CD4-positive, alpha-beta T cell (primary cell): ENCODE results near the gene TLK1. TPM values are rescaled to one million over a fixed set of nuclear protein-coding genes. Genes with fewer than 3 reads are reported as not detected.

ENCODE experiments used
- ATAC-seq: fragments of 200-7000 bp; cut with Tn5 transposase; one replicate; pipeline ENCODE4 v1.10.0; 2022; ENCODE audit warnings: mild to moderate bottlenecking; ENCODE audit not compliant: poor library complexity
- CTCF ChIA-PET: fragments of 350-600 bp; sonication (Branson Sonifier 250); formaldehyde crosslinking; loops from one replicate; lab custom pipeline; 2021; ENCODE audit warnings: antibody characterized with exemption, inconsistent platforms; lab: Charles Lee
- POLR2A ChIA-PET: fragments of 350-600 bp; sonication (Branson Sonifier 250); formaldehyde crosslinking; loops from one replicate; lab custom pipeline; 2021; ENCODE audit warnings: antibody characterized with exemption, inconsistent platforms; lab: Charles Lee
- DNase-seq, 14 experiments: peaks; one replicate each; pipeline ENCODE4 v3.0.0-alpha.2; 2013 to 2020; ENCODE audit warnings: mixed read lengths in 2 of 14
- H3K27ac ChIP-seq, 2 donors: one replicate each; pipeline versions ENCODE4 v1.5.1 to v1.7.0; 2013; ENCODE audit warnings: low read length in 2 of 2, low read depth in 1 of 2, mild to moderate bottlenecking in 1 of 2
- H3K27me3 ChIP-seq, 2 experiments: 1 replicate in 1 of 2; 2 replicates in 1 of 2; pipeline versions ENCODE4 v1.6.1 to v1.7.0; 2013; ENCODE audit warnings: low read length in 2 of 2, control low read depth in 1 of 2, mild to moderate bottlenecking in 1 of 2, moderate library complexity in 1 of 2; ENCODE audit not compliant: insufficient read depth in 2 of 2, control insufficient read depth in 1 of 2
- H3K36me3 ChIP-seq: one replicate; pipeline ENCODE4 v1.6.1; 2013; ENCODE audit warnings: low read length, control low read depth; ENCODE audit not compliant: insufficient read depth
- H3K4me1 ChIP-seq: one replicate; pipeline ENCODE4 v1.6.1; 2013; ENCODE audit warnings: low read length, control low read depth; ENCODE audit not compliant: insufficient read depth
- H3K4me3 ChIP-seq: one replicate; pipeline ENCODE4 v1.5.1; 2013; ENCODE audit warnings: mild to moderate bottlenecking, low read length, moderate library complexity
- H3K9me3 ChIP-seq, 2 experiments: 1 replicate in 1 of 2; 2 replicates in 1 of 2; pipeline versions ENCODE4 v1.6.1 to v1.7.0; 2013; ENCODE audit warnings: low read length in 2 of 2, mild to moderate bottlenecking in 2 of 2, control low read depth in 1 of 2, moderate library complexity in 1 of 2; ENCODE audit not compliant: control insufficient read depth in 1 of 2, insufficient read depth in 1 of 2
- H3K27ac Mint-ChIP-seq: one replicate; pipeline ENCODE4 v1.8.0; 2020; ENCODE audit warnings: mixed read lengths
- H3K27me3 Mint-ChIP-seq: one replicate; pipeline ENCODE4 v1.8.0; 2021; ENCODE audit warnings: mixed read lengths
- H3K36me3 Mint-ChIP-seq: one replicate; pipeline ENCODE4 v1.8.0; 2021; ENCODE audit warnings: low read depth, mixed read lengths
- H3K4me1 Mint-ChIP-seq: one replicate; pipeline ENCODE4 v1.8.0; 2021; ENCODE audit warnings: low read depth, mixed read lengths
- H3K4me3 Mint-ChIP-seq: one replicate; pipeline ENCODE4 v1.8.0; 2020; ENCODE audit warnings: mild to moderate bottlenecking, mixed read lengths
- H3K9me3 Mint-ChIP-seq: one replicate; pipeline ENCODE4 v1.8.0; 2020; ENCODE audit warnings: mixed read lengths
- intact Hi-C, 2 experiments: fragments of 100-400 bp; cut with DNase I in 1 of 2; cut with micrococcal nuclease in 1 of 2; formaldehyde crosslinking; loops; one replicate each; pipeline versions ENCODE4 v1.15.1 to v1.9.0; 2023 to 2025; cut with DNase I, micrococcal nuclease
- total RNA-seq, 174 experiments: library from RNA in 2 of 174; stranded (reverse) in 2 of 174; gene quantifications; one replicate each; pipeline ENCODE4 v1.2.3 and lab custom pipeline; 2021 to 2026
- TF ChIP-seq, protein P1 (sequence below): fragments of 200-600 bp; IDR thresholded peaks from one replicate; pipeline ENCODE4 v1.8.0; 2022; ENCODE audit warnings: antibody characterized with exemption, mild to moderate bottlenecking

The TLK1 gene
- total RNA-seq, 2 experiments from 2014 or later = 135 to 138 TPM

DNA sequence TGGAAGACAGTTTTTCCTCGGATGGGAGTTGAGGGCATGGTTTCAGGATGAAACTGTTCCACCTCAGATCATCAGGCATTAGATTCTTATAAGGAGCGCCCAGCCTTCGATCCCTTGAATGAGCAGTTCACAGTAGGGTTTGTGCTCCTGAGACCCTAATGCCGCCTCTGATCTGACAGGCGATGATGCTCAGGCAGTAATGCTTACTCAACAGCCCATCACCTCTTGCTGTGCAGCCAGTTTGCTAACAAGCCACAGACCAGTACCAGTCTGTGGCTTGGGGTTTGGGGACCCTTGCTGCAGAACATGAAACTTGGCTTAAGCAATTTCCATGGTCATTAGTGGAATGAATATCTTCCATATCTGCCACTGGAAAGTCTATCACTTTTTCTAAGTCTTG is 175.3 kb downstream of the TLK1 start:
- Histone ChIP-seq H3K9me3 (no peaks in the 10 kb centered on the region), H3K4me1 (no peaks in the 10 kb centered on the region), H3K4me3 (no peak overlapping the region), H3K36me3 (no peaks in the 10 kb centered on the region), H3K27me3 (no peaks in the 10 kb centered on the region), H3K27ac (no peak overlapping the region)
- ChIA-PET POLR2A (interaction anchor here (0.6 to 0.9 kb wide), 2 partner anchors 101 to 429 kb away, joined by 3 read pairs; no protein-coding TSS in a partner anchor), CTCF (no interaction called here)
- Mint-ChIP-seq H3K27ac (no peak overlapping the region), H3K9me3 (no peaks in the 10 kb centered on the region), H3K36me3 (peaks cover 6% of the 10 kb centered on the region), H3K27me3 (no peaks in the 10 kb centered on the region), H3K4me3 (no peak overlapping the region), H3K4me1 (peaks cover 6% of the 10 kb centered on the region)
- intact Hi-C loops = no loop called here
- TF ChIP-seq, protein P1, sequence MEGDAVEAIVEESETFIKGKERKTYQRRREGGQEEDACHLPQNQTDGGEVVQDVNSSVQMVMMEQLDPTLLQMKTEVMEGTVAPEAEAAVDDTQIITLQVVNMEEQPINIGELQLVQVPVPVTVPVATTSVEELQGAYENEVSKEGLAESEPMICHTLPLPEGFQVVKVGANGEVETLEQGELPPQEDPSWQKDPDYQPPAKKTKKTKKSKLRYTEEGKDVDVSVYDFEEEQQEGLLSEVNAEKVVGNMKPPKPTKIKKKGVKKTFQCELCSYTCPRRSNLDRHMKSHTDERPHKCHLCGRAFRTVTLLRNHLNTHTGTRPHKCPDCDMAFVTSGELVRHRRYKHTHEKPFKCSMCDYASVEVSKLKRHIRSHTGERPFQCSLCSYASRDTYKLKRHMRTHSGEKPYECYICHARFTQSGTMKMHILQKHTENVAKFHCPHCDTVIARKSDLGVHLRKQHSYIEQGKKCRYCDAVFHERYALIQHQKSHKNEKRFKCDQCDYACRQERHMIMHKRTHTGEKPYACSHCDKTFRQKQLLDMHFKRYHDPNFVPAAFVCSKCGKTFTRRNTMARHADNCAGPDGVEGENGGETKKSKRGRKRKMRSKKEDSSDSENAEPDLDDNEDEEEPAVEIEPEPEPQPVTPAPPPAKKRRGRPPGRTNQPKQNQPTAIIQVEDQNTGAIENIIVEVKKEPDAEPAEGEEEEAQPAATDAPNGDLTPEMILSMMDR = no peak
- DNase-seq (no peak), ATAC-seq (no peak)

DNA sequence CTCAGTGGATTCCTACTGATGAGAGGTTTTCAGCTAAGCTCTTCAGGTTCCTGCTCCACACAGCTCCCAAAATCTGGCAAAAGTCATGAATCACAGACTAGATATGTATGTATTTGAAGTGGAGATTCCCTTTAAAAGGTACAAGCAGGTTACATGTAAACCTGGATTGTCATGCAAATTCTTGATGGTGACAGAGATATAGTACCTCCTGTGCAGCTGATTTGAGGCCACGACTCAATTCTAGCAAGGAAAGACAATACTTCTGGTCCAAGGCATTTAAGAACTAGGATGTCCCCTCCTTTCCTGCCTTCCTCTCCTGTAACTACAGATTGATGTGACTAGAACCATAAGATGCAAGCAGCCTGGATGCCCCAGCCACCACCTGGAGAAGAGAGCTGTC is 176.6 kb downstream of the TLK1 start:
- Mint-ChIP-seq H3K27ac (no peak overlapping the region), H3K4me3 (no peak overlapping the region), H3K27me3 (no peaks in the 10 kb centered on the region), H3K4me1 (peaks cover 6% of the 10 kb centered on the region), H3K9me3 (no peaks in the 10 kb centered on the region), H3K36me3 (peaks cover 4% of the 10 kb centered on the region)
- Histone ChIP-seq H3K27me3 (no peaks in the 10 kb centered on the region), H3K4me1 (no peaks in the 10 kb centered on the region), H3K9me3 (no peaks in the 10 kb centered on the region), H3K27ac (no peak overlapping the region), H3K36me3 (no peaks in the 10 kb centered on the region), H3K4me3 (no peak overlapping the region)
- intact Hi-C loops = no loop called here
- no peak for ATAC-seq
- TF ChIP-seq, protein P1 = no peak
- ChIA-PET CTCF (no interaction called here), POLR2A (interaction anchor here (1.1 kb wide), 1 partner anchor 103 kb away, joined by 4 read pairs; no protein-coding TSS in a partner anchor)
- no peak for DNase-seq

DNA sequence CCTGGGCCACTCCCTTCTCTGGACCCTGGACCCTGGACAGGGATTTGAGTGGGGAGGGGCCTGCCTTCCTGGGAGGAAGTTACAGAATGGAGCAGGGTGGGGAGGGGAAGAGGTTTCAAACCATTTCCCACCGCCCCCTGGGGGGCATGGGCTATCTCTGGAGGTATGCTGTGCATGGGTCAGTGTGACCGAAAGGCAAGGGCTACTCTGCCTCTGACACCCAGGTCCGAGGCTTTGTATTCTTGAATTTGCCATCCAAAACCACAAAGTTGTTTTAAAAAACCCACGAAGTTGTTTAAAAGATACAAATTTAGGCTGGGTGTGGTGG is 184.8 kb downstream of the TLK1 start:
- Mint-ChIP-seq H3K4me3 (no peak overlapping the region), H3K9me3 (no peaks in the 10 kb centered on the region), H3K36me3 (no peaks in the 10 kb centered on the region), H3K27me3 (no peaks in the 10 kb centered on the region), H3K4me1 (peaks cover 12% of the 10 kb centered on the region), H3K27ac (no peak overlapping the region)
- TF ChIP-seq, protein P1 = no peak
- Histone ChIP-seq H3K4me3 (no peak overlapping the region), H3K9me3 (no peaks in the 10 kb centered on the region), H3K4me1 (peaks cover 16% of the 10 kb centered on the region), H3K27ac (no peak overlapping the region), H3K36me3 (no peaks in the 10 kb centered on the region), H3K27me3 (no peaks in the 10 kb centered on the region)
- POLR2A ChIA-PET = no interaction called here
- CTCF ChIA-PET = no interaction called here
- ATAC-seq (no peak), DNase-seq (no peak)
- intact Hi-C loops = loop anchor here in 1 of 2 experiments (10.0 kb wide), 1 partner anchor 349 kb away; no protein-coding TSS in a partner anchor
